ENCODE data around the gene ZNF445. TPM values are rescaled to one million over a fixed set of nuclear protein-coding genes. Genes with fewer than 3 reads are reported as not detected.
"Not testable (repeated sequence)": the region's sequence is repeated elsewhere in the genome, so short reads cannot be mapped to it uniquely, and the experiment has no call there.

The ZNF445 gene
- total RNA-seq, 2 experiments from 2014 or later, result 12.2 to 13.4 TPM

- not testable (repeated sequence) for DNase-seq, H3K27me3 Mint-ChIP-seq, H3K4me1 Mint-ChIP-seq, H3K27ac Mint-ChIP-seq, H3K4me3 Mint-ChIP-seq
- H3K9me3 Mint-ChIP-seq, result peaks cover 20% of the 10 kb centered on the region
- H3K36me3 Mint-ChIP-seq, result peaks cover 49% of the 10 kb centered on the region
Measured at GRCh38 chr3:44464920-44465319, 12.6 kb downstream of the ZNF445 start.

GRCh38 chr3:44464509-44464908, 13.0 kb downstream of the ZNF445 start:
- H3K36me3 Mint-ChIP-seq, result peaks cover 53% of the 10 kb centered on the region
- H3K27me3 Mint-ChIP-seq, result no peaks in the 10 kb centered on the region
- H3K9me3 Mint-ChIP-seq, result peaks cover 23% of the 10 kb centered on the region
- no peak overlapping the region for H3K27ac Mint-ChIP-seq
- H3K4me3 Mint-ChIP-seq, result no peak overlapping the region
- no peaks in the 10 kb centered on the region for H3K4me1 Mint-ChIP-seq
- no peak for DNase-seq

GRCh38 chr3:44460050-44460449, 17.4 kb downstream of the ZNF445 start:
- not testable (repeated sequence) for H3K4me1 Mint-ChIP-seq, DNase-seq, H3K27me3 Mint-ChIP-seq, H3K27ac Mint-ChIP-seq, H3K4me3 Mint-ChIP-seq
- peaks cover 67% of the 10 kb centered on the region for H3K36me3 Mint-ChIP-seq
- H3K9me3 Mint-ChIP-seq, result peaks cover 25% of the 10 kb centered on the region

GRCh38 chr3:44455318-44455717, 22.2 kb downstream of the ZNF445 start:
- Mint-ChIP-seq H3K9me3 (peaks cover 9% of the 10 kb centered on the region), H3K36me3 (peaks cover 53% of the 10 kb centered on the region), H3K4me1 (no peaks in the 10 kb centered on the region), H3K4me3 (no peak overlapping the region), H3K27me3 (no peaks in the 10 kb centered on the region), H3K27ac (no peak overlapping the region)
- DNase-seq, result no peak

- Mint-ChIP-seq H3K4me1 (no peaks in the 10 kb centered on the region), H3K27me3 (no peaks in the 10 kb centered on the region), H3K27ac (no peak overlapping the region), H3K9me3 (peaks cover under 1% of the 10 kb centered on the region), H3K4me3 (no peak overlapping the region), H3K36me3 (peaks cover 51% of the 10 kb centered on the region)
- DNase-seq, result no peak
Measured at GRCh38 chr3:44454258-44454657, 23.2 kb downstream of the ZNF445 start.

GRCh38 chr3:44451441-44451840, 26.0 kb downstream of the ZNF445 start:
- Mint-ChIP-seq H3K36me3 (peaks cover 64% of the 10 kb centered on the region), H3K9me3 (peaks cover 17% of the 10 kb centered on the region), H3K4me3 (no peak overlapping the region), H3K4me1 (no peaks in the 10 kb centered on the region), H3K27ac (no peak overlapping the region), H3K27me3 (no peaks in the 10 kb centered on the region)
- no peak for DNase-seq

GRCh38 chr3:44446929-44447328, 30.5 kb downstream of the ZNF445 start:
- H3K4me1 Mint-ChIP-seq, result peaks cover 7% of the 10 kb centered on the region
- DNase-seq, result no peak
- H3K27me3 Mint-ChIP-seq, result no peaks in the 10 kb centered on the region
- peaks cover 75% of the 10 kb centered on the region for H3K36me3 Mint-ChIP-seq
- no peak overlapping the region for H3K27ac Mint-ChIP-seq
- H3K4me3 Mint-ChIP-seq, result no peak overlapping the region
- H3K9me3 Mint-ChIP-seq, result peaks cover 17% of the 10 kb centered on the region

GRCh38 chr3:44445786-44446185, 31.7 kb downstream of the ZNF445 start:
- Mint-ChIP-seq H3K27ac (no peak overlapping the region), H3K4me3 (no peak overlapping the region), H3K9me3 (peaks cover 17% of the 10 kb centered on the region), H3K27me3 (no peaks in the 10 kb centered on the region), H3K4me1 (peaks cover 12% of the 10 kb centered on the region), H3K36me3 (peaks cover 73% of the 10 kb centered on the region)
- no peak for DNase-seq

GRCh38 chr3:44444896-44445691, 32.4 kb downstream of the ZNF445 start:
- Mint-ChIP-seq H3K4me3 (no peak overlapping the region), H3K9me3 (peaks cover 17% of the 10 kb centered on the region), H3K27ac (no peak overlapping the region), H3K36me3 (peaks cover 69% of the 10 kb centered on the region), H3K27me3 (no peaks in the 10 kb centered on the region), H3K4me1 (peaks cover 19% of the 10 kb centered on the region)
- no peak for DNase-seq

- H3K4me3 Mint-ChIP-seq, result no peak overlapping the region
- no peak for DNase-seq
- H3K27ac Mint-ChIP-seq, result no peak overlapping the region
- H3K4me1 Mint-ChIP-seq, result peaks cover 25% of the 10 kb centered on the region
- H3K9me3 Mint-ChIP-seq, result peaks cover 17% of the 10 kb centered on the region
- H3K27me3 Mint-ChIP-seq, result no peaks in the 10 kb centered on the region
- H3K36me3 Mint-ChIP-seq, result peaks cover 66% of the 10 kb centered on the region
Measured at GRCh38 chr3:44444437-44444836, 33.0 kb downstream of the ZNF445 start.

- no peak overlapping the region for H3K27ac Mint-ChIP-seq
- H3K9me3 Mint-ChIP-seq, result peaks cover 6% of the 10 kb centered on the region
- H3K27me3 Mint-ChIP-seq, result no peaks in the 10 kb centered on the region
- no peak for DNase-seq
- H3K36me3 Mint-ChIP-seq, result peaks cover 51% of the 10 kb centered on the region
- H3K4me3 Mint-ChIP-seq, result no peak overlapping the region
- peaks cover 29% of the 10 kb centered on the region for H3K4me1 Mint-ChIP-seq
Measured at GRCh38 chr3:44442596-44443309, 34.7 kb downstream of the ZNF445 start.

GRCh38 chr3:44439499-44440295, 37.8 kb downstream of the ZNF445 start:
- peak; percentile 74 for DNase-seq
- Mint-ChIP-seq H3K9me3 (no peaks in the 10 kb centered on the region), H3K4me3 (peak overlapping the region; percentile 47), H3K4me1 (peaks cover 29% of the 10 kb centered on the region), H3K27ac (peak overlapping the region; percentile 92), H3K27me3 (no peaks in the 10 kb centered on the region), H3K36me3 (peaks cover 27% of the 10 kb centered on the region)

- no peak for DNase-seq
Measured at GRCh38 chr3:44437800-44438199, 39.7 kb downstream of the ZNF445 start.

GRCh38 chr3:44436181-44436580, 41.3 kb downstream of the ZNF445 start:
- H3K27ac Mint-ChIP-seq, result no peak overlapping the region
- DNase-seq, result no peak
- H3K36me3 Mint-ChIP-seq, result peaks cover 7% of the 10 kb centered on the region
- H3K9me3 Mint-ChIP-seq, result no peaks in the 10 kb centered on the region
- peaks cover 18% of the 10 kb centered on the region for H3K4me1 Mint-ChIP-seq
- H3K4me3 Mint-ChIP-seq, result no peak overlapping the region
- no peaks in the 10 kb centered on the region for H3K27me3 Mint-ChIP-seq

More at GRCh38 chr3:44437800-44438199, 39.7 kb downstream of the ZNF445 start:
- Mint-ChIP-seq H3K4me3 (no peak overlapping the region), H3K4me1 (peaks cover 24% of the 10 kb centered on the region), H3K36me3 (peaks cover 20% of the 10 kb centered on the region), H3K9me3 (no peaks in the 10 kb centered on the region), H3K27me3 (no peaks in the 10 kb centered on the region), H3K27ac (no peak overlapping the region)
